GM21367 (cell line): Measurements from ENCODE around the gene ALOX15B.
"Not testable (repeated sequence)": the region's sequence is repeated elsewhere in the genome, so short reads cannot be mapped to it uniquely, and the experiment has no call there.

Experiments
- ATAC-seq: cut with Tn5 transposase; IDR thresholded peaks from one replicate; pipeline ENCODE4 v1.9.1; 2021; ENCODE audit not compliant: unreplicated experiment

Gene ALOX15B

DNA sequence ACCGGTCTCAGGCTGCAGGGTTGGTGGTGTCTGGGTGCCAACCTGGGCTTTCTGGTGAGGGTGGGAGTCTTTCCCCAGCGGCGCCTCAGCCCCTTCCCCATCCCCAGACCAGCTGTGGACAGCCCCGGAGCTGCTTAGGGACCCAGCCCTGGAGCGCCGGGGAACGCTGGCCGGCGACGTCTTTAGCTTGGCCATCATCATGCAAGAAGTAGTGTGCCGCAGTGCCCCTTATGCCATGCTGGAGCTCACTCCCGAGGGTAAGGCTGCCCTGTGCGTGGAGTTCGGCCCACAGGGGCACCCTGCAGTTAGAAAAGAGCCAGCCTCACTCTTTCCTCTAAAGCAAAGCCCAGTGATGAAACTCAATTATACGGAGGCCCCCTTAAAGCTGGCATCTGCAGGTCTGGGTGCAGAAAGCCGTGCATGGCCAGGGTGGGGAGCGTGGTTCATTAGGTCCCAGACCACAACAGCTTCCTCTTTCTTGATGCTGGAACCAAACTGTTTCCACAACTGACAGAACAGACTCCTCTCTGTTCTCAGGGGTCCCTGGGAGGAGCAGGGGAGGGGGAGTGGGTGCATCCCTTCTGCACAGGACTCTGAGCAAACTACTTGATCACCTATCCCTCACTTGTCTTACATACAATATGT, 25.7 kb upstream of the ALOX15B start:
- no peak for ATAC-seq

GRCh38 chr17:8013731-8014557, 24.9 kb upstream of the ALOX15B start:
- ATAC-seq = no peak

DNA sequence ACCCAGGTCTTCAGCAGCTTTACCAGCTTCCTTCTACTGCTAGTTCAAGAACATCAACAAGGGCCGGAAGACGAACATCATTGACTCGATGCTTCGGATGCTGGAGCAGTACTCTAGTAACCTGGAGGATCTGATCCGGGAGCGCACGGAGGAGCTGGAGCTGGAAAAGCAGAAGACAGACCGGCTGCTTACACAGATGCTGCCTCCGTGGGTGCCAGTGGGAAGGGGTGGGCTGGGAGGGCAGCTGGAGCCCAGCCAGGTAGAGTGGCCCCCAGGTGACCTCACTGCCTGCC, 24.4 kb upstream of the ALOX15B start:
- ATAC-seq = no peak

- ATAC-seq = no peak
Measured at GRCh38 chr17:8015236-8015956, 23.5 kb upstream of the ALOX15B start.

DNA sequence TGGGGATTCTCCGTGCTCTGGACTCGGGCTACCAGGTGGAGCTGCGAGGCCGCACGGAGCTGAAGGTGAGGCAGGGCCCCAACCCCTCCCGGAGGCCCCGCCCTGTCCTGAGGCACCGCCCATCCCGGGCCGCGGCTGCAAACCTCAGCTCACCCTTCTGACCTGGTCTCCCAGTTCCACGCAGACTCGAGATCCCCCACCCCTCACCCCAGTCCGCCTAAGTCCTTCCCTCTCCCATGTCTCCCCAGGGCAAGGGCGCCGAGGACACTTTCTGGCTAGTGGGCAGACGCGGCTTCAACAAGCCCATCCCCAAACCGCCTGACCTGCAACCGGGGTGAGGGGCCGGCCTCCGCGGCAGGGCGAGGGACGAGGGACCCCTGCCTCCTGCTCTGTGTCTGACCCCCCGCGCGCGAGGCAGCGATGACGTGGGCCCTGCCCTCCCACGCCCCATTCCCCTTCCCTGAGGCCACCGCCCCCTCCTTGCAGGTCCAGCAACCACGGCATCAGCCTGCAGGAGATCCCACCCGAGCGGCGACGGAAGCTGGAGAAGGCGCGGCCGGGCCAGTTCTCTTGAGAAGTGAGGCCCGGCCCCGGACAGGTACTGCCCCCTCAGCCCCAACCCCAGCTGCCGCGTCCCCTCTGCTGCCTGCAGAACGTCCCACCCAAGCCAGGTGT, 22.8 kb upstream of the ALOX15B start:
- ATAC-seq = no peak

DNA sequence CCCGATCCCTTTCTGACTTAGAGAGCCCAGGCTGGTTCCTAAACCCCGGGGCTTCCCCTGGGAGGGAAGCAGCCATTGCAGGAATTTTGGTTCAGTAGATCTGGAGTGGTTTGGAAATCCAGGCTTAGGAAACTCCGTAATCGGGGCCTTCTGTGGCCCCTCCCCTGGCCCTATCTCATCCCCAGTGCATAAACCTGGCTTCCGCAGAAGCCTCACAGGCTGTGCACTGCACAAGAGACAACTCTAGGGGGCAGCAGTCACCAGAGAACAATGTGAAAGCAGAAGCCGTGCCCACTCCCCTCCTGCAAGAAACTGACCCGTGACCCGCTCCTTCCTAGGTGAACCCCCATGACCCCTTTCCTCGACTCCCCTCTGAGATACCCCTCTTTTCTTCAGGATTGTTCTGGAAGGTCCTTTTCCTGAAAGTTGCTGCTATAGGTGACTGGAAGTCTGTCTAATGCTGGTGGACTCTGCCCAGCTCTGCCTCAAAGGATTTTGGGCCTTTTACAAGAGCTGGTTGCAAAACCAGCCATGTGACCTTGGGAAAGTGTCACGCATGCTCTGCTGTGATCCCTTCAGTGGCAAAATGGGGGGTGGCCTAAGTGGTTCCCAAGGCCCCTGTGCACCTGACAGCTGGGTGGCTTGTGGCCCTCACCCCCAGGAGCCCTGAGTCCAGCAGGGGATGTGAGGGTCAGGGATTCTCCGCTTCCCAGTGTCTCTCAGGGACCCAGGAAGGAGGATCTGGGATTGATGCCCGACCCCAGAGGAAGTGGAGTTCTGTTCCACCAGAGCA, 22.0 kb upstream of the ALOX15B start:
- ATAC-seq = no peak

- ATAC-seq = no peak
Measured at GRCh38 chr17:8018436-8018835, 20.4 kb upstream of the ALOX15B start.

GRCh38 chr17:8019166-8019565, 19.7 kb upstream of the ALOX15B start:
- ATAC-seq = no peak

DNA sequence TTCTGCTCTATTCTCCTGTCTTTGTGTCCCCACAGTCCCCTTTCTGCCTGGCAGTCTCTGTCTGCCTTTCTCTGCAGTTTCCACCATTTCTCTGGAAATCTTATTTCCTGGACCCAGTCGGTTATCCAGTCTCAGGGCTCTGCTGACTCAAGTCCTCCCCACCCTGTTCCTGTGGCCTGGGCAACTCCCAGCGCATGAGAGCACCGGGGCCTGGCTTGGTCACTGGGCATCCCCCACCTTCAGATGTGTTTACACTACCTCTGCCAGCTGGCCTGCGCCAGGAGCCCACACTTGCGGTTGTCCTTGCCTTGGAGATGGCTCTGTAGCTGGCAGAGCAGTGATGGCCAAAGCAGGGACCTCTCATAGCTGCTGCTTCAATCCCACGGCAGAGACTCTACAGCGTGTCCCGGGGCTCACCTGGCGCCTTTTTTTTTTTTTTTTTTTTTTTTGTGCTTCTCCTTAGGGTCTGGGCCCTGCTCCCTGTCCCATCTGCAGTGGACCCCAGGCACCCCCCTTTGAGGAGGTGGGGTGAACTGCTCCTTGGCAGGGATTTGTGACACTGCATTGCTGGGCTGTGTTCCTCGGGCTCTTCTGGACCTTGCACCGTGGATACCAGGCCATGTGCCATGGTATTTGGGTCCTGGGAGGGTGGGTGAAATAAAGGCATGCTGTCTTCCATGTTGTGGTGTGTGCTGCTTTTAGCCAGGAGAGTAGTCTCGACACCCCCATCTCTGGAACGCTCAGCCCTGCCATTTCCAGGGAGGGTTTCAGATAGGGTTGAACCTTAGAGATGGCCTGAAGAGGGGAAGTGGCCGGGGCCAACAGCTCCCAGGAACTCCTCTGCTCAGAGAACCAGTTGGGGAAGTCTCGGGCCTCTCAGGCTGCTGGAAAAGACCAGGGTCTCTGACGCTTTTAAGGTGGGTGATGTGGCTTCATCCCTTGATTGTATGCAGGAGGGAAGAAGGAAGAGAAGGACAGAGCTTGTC, 18.9 kb upstream of the ALOX15B start:
- no peak for ATAC-seq

DNA sequence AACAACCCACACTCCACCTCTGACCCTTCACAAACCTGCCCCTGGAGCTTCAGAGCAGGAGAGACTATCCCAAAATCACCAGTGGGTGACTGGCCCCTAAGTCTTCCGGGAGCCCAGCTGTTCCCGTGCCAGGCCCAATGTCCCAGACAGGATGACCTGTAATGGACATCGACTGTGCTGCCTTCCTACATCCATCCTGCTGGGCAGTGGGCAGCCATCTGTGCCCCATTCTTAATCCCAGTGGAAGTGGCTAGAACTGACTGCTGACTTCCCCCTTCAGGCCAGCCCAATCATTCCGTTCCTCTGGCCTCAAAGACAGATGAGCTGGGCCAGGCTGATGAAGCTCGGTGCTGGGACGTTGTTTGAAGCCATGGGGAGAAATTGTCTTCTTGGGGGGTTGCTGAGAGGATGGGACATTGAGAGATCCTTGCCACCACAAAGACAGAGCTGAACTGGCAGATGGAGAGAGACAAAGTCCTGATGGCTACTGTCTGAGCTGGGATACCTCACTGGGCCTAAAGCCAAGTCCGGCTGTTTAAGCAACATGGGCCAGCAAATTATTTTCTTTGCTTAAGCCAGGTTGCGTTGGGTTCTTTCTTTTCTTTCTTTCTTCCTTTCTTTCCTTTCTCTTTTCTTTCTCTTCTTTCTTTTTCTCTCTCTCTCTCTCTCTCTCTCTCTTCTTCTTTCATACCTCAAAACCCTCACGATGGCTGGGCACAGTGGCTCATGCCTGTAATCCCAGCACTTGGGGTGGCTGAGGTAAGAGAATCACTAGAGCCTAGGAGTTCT, 17.9 kb upstream of the ALOX15B start:
- ATAC-seq = no peak

DNA sequence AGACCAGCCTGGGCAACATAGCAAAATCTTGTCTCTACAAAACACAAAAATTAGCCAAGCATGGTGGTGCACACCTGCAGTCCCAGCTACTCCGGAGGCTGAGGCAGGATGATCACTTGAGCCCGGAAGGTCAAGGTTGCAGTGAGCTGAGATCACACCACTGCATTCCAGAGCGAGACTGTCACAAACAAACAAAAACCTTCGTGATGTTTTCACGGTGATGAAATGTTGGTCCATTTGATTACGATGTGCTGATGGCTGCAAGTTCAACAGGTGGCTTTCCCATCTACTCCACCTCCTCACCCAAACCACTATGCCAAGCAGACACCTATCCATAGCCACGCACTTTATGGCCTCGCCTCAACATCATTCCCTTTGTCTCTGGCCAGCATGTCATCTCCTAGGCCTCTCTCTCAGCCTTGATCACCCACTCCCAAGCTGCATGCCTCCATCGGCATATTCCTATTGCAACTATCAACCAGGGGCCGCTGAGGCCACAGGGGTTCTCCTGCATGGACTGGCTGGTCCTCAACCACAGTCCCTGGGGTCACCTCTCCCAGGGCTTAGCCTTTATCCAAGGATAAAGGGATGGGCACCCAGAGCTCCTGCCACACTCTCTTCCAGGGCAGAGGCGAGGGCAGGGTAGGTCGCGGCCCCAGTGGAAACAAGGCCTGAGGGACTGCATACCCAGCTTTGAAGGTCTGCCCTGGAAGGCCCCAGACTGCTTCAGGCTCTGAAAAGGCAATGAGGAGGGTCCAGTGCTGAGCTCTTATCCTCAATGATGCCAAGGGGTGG, 17.1 kb upstream of the ALOX15B start:
- no peak for ATAC-seq

- ATAC-seq = no peak
Measured at GRCh38 chr17:8022360-8023003, 16.4 kb upstream of the ALOX15B start.

GRCh38 chr17:8024161-8024560, 14.7 kb upstream of the ALOX15B start:
- ATAC-seq = not testable (repeated sequence)

- ATAC-seq = no peak
Measured at GRCh38 chr17:8025176-8025911, 13.5 kb upstream of the ALOX15B start.

DNA sequence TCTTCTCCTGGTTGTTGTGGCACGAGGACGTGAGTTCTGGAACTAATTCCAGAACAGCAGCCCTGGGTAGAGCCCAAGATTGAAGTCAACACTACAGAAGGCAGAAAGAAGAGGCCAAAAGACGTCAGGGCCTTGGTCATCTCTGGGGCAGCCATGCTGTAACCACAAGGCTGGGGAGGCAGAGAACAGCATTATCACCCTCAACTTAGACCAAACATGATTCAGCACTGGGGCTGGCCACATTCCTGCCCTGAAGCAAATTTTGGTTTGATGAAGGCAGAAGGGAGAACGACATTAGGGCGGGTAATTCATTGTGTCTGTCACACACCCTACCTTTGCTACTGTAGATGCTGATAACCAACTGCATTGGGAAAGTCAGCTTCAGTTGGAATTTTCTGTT, 9.7 kb upstream of the ALOX15B start:
- no peak for ATAC-seq

DNA sequence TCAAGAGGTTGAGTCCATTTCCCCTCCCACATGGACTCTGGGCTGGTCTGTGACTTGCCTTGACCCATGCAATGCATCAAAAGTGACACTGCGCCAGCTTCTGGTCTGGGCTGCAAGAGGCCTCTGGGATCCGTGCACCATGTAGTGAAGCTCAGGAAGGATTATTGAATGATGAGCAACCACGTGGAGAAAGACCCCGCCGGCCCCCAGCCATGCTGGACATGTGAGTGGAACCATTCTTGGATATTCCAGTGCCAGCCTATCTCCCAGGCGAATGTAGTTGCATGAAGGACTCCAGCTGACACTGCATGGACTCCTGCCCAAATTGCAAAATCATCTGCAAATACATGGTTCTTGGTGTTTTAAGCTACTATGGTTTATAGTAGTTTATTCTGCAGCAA, 7.6 kb upstream of the ALOX15B start:
- ATAC-seq = no peak

DNA sequence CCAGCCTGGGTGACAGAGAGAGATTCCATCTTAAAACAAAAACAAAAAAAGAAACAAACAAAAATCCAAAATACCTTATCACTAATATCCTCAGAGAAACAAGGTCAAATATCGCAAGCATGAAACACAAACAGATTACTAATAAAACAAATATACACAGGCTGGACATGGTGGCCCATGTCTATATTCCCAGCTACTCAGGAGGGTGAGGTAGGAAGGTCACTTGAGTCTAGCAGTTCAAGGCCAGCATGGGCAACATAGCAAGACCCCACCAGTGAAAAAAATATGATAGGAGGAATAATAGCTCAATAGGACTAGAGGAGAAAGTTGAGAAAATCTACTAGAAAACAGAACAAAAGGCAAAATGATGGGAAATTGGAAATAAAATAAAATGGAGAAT, 6.9 kb upstream of the ALOX15B start:
- no peak for ATAC-seq
